Liver (tissue), 9 donors: ENCODE data around the gene RAD51B. TPM values are rescaled to one million over a fixed set of nuclear protein-coding genes. Genes with fewer than 3 reads are reported as not detected.

Experiments used
- DNase-seq: peaks from one replicate; pipeline ENCODE4 v3.0.0-alpha.2; 2017; ENCODE audit warnings: low spot score
- H3K27ac ChIP-seq, 2 donors: one replicate each; pipeline ENCODE4 v1.7.0; 2013; ENCODE audit warnings: inconsistent platforms in 2 of 2, low read length in 2 of 2, control low read depth in 1 of 2, low read depth in 1 of 2, mild to moderate bottlenecking in 1 of 2
- H3K27me3 ChIP-seq, 4 donors: one replicate each; pipeline versions ENCODE4 v1.6.1 to v1.7.0; 2013; ENCODE audit warnings: low read length in 3 of 4, inconsistent platforms in 1 of 4, mild to moderate bottlenecking in 1 of 4, moderate library complexity in 1 of 4; ENCODE audit not compliant: control insufficient read depth in 4 of 4, insufficient read depth in 4 of 4
- H3K36me3 ChIP-seq, 4 donors: one replicate each; pipeline versions ENCODE4 v1.6.1 to v1.7.0; 2013; ENCODE audit warnings: low read length in 3 of 4, mild to moderate bottlenecking in 3 of 4, low read depth in 1 of 4, moderate library complexity in 1 of 4; ENCODE audit not compliant: control insufficient read depth in 4 of 4, insufficient read depth in 3 of 4
- H3K4me1 ChIP-seq, 4 donors: one replicate each; pipeline versions ENCODE4 v1.6.1 to v1.7.0; 2013; ENCODE audit warnings: low read length in 3 of 4, mild to moderate bottlenecking in 3 of 4, moderate library complexity in 1 of 4; ENCODE audit not compliant: control insufficient read depth in 4 of 4, insufficient read depth in 4 of 4
- H3K4me3 ChIP-seq, 3 donors: one replicate each; pipeline versions ENCODE4 v1.6.1 to v1.7.0; 2013; ENCODE audit warnings: low read length in 3 of 3, control low read depth in 1 of 3, low read depth in 1 of 3, mild to moderate bottlenecking in 1 of 3
- H3K9ac ChIP-seq, 2 donors: one replicate each; pipeline ENCODE4 v1.7.0; 2013; ENCODE audit warnings: low read length in 2 of 2, mild to moderate bottlenecking in 2 of 2, moderate library complexity in 2 of 2, control low read depth in 1 of 2, low read depth in 1 of 2
- H3K9me3 ChIP-seq, 4 donors: one replicate each; pipeline versions ENCODE4 v1.6.1 to v1.7.0; 2013; ENCODE audit warnings: low read length in 3 of 4; ENCODE audit not compliant: control insufficient read depth in 4 of 4
- EGR1 ChIP-seq, 2 donors: IDR thresholded peaks; 2 replicates each; pipeline ENCODE4 v1.6.1; 2016 to 2018; ENCODE audit warnings: antibody characterized with exemption in 2 of 2, low read depth in 2 of 2
- FOXA1 ChIP-seq: IDR thresholded peaks from 2 replicates; pipeline ENCODE4 v1.6.1; 2016; ENCODE audit warnings: antibody characterized with exemption
- FOXA2 ChIP-seq: IDR thresholded peaks from 2 replicates; pipeline ENCODE4 v1.6.1; 2016; ENCODE audit warnings: antibody characterized with exemption
- GABPA ChIP-seq, 2 donors: IDR thresholded peaks in 1 of 2; conservative IDR thresholded peaks in 1 of 2; 2 replicates each; pipeline ENCODE4 v1.6.1; 2016; ENCODE audit warnings: antibody characterized with exemption in 2 of 2, mild to moderate bottlenecking in 1 of 2, moderate library complexity in 1 of 2
- HNF4A ChIP-seq, 2 donors: conservative IDR thresholded peaks; 2 replicates each; pipeline ENCODE4 v1.6.1; 2016; ENCODE audit warnings: antibody characterized with exemption in 2 of 2, mild to moderate bottlenecking in 2 of 2
- HNF4G ChIP-seq: IDR thresholded peaks from 2 replicates; pipeline ENCODE4 v1.6.1; 2016; ENCODE audit warnings: antibody characterized with exemption
- JUND ChIP-seq, 2 donors: IDR thresholded peaks; 2 replicates each; pipeline ENCODE4 v1.6.1; 2016; ENCODE audit warnings: antibody characterized with exemption in 2 of 2
- NR2F2 ChIP-seq: IDR thresholded peaks from 2 replicates; pipeline ENCODE4 v1.6.1; 2016; ENCODE audit warnings: antibody characterized with exemption
- RAD21 ChIP-seq, 2 donors: IDR thresholded peaks; 2 replicates each; pipeline ENCODE4 v1.6.1; 2016; ENCODE audit warnings: antibody characterized with exemption in 2 of 2, mild to moderate bottlenecking in 2 of 2
- RXRA ChIP-seq, 2 donors: IDR thresholded peaks; 2 replicates each; pipeline ENCODE4 v1.6.1; 2017 to 2018; ENCODE audit warnings: antibody characterized with exemption in 2 of 2, mild to moderate bottlenecking in 1 of 2
- SP1 ChIP-seq: IDR thresholded peaks from 2 replicates; pipeline ENCODE4 v1.6.1; 2018; ENCODE audit warnings: antibody characterized with exemption, mild to moderate bottlenecking
- TAF1 ChIP-seq: conservative IDR thresholded peaks from 2 replicates; pipeline ENCODE4 v1.6.1; 2016; ENCODE audit warnings: antibody characterized with exemption, mild to moderate bottlenecking
- YY1 ChIP-seq: IDR thresholded peaks from 2 replicates; pipeline ENCODE4 v1.6.1; 2016; ENCODE audit warnings: antibody characterized with exemption, mild to moderate bottlenecking
- WGBS: extraction: QIAGEN DNeasy Blood & Tissue Kit; methylation state at CpG from one replicate; pipeline ENCODE4 v1.1.7; 2013; 5-methylcytosine and 5-hydroxymethylcytosine counted together
- polyA plus RNA-seq, 2 donors: library from polyadenylated mRNA; stranded (reverse) in 1 of 2; unstranded in 1 of 2; fragments of 200-250 nt in 1 of 2; fragments of >200 nt in 1 of 2; fragmentation: Nextera tagmentation in 1 of 2; extraction: Ambion mirVana in 1 of 2; gene quantifications; one replicate each; pipeline versions ENCODE4 v1.2.1 to v1.2.3, GENCODE V29; 2013 to 2015
- total RNA-seq, 2 donors: library from RNA; depleted of rRNA; stranded (reverse); fragments of >200 nt; gene quantifications; one replicate each; pipeline ENCODE4 v1.2.3, GENCODE V29; 2014
- TF ChIP-seq, protein P1 (sequence below): IDR thresholded peaks from 2 replicates; pipeline ENCODE4 v1.6.1; 2016; ENCODE audit warnings: antibody characterized with exemption, mild to moderate bottlenecking
- TF ChIP-seq, protein P2 (sequence below): IDR thresholded peaks from 2 replicates; pipeline ENCODE4 v1.6.1; 2016; ENCODE audit warnings: antibody characterized with exemption
- TF ChIP-seq, protein P3 (sequence below): IDR thresholded peaks from 2 replicates; pipeline ENCODE4 v1.6.1; 2016; ENCODE audit warnings: antibody characterized with exemption
- TF ChIP-seq, protein P4 (sequence below): fragments of 150-350 bp; IDR thresholded peaks from 2 replicates; pipeline ENCODE4 v1.5.1; 2017; ENCODE audit warnings: improper control_type of control experiment, low read depth, low read length; ENCODE audit not compliant: missing input control
- TF ChIP-seq, protein P5 (sequence below): IDR thresholded peaks from 2 replicates; pipeline ENCODE4 v1.6.1; 2016; ENCODE audit warnings: antibody characterized with exemption
- donor health status: healthy.
- donor health status: healthy.
- donor health status: healthy.
- donor health status: healthy.
- donor health status: healthy.

RAD51B gene
- total and polyA plus RNA-seq, 4 donors = 0.81 to 12.9 (median 2.4) TPM

DNA sequence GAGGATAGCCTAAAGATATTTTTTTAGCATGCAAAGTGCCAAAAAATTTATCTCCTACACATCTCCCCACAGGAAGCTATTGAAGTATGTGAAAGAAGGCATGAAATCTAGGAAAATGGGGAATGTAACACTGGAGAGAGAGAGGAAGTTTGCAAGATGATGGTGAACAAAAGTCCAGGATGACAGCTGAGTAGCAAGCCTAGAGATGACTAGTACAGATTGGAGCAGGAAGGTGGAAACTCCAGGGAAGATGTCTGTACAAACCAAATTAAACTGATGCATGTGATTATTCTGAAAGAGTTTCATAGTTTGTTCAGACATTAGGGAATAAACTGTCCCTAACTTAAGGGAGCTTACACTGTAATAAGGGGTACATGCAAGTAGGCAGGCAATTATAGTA lies 99.3 kb downstream of the RAD51B start:
- DNase-seq = no peak
- H3K27ac ChIP-seq = no peak overlapping the region
- H3K36me3 ChIP-seq = no peaks in the 10 kb centered on the region

DNA sequence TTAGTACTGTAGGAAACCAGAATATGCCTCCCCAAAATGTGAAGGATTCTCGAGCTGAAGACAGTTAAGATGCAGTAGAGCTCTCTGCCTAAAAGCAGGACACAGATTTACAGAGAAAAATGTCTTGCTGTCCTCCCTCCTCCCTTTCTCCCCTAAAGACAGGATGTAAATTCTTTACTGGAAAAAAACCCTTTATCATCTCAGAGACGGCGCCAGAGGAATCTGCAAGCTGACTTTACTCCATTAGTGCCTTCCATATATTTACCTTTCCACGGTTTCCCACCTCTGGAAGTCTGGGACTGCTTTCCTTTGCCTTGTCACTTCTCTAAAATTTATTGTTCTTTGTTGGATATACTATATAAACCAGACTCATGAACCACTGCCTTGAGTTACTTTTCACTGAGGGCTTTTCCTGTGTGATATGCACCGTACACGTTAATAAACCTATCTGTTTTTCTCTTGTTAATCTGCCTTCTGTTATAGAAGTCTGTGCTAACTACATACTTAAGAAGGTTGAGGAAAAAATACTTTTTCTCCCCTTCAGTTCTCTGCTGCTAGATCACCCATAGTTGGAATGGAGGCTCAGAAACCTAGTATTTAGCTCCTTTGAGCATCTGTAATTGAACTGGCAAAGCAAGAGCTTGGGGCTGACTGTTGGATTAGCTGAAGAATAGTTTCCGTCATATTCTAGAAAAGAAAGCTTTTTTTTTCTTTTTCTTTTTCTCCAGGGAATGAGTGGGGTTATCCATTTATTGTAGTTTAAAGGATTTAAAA lies 99.9 kb downstream of the RAD51B start:
- Histone ChIP-seq H3K9me3 (no peaks in the 10 kb centered on the region), H3K4me1 (no peaks in the 10 kb centered on the region), H3K4me3 (no peak overlapping the region), H3K36me3 (no peaks in the 10 kb centered on the region), H3K27me3 (no peaks in the 10 kb centered on the region), H3K9ac (no peak overlapping the region), H3K27ac (no peak overlapping the region)
- no peak for DNase-seq
- 75% methylated on average over 7 of the region's 7 CpGs for WGBS
- TF ChIP-seq HNF4G = no peak
- TF ChIP-seq FOXA2 = no peak
- TF ChIP-seq HNF4A (conservative IDR thresholded peaks at IDR 0.05) = no peak
- TF ChIP-seq TAF1 = no peak
- no peak for TF ChIP-seq YY1
- no peak for TF ChIP-seq JUND (IDR thresholded peaks at IDR 0.05)
- TF ChIP-seq, protein P1, sequence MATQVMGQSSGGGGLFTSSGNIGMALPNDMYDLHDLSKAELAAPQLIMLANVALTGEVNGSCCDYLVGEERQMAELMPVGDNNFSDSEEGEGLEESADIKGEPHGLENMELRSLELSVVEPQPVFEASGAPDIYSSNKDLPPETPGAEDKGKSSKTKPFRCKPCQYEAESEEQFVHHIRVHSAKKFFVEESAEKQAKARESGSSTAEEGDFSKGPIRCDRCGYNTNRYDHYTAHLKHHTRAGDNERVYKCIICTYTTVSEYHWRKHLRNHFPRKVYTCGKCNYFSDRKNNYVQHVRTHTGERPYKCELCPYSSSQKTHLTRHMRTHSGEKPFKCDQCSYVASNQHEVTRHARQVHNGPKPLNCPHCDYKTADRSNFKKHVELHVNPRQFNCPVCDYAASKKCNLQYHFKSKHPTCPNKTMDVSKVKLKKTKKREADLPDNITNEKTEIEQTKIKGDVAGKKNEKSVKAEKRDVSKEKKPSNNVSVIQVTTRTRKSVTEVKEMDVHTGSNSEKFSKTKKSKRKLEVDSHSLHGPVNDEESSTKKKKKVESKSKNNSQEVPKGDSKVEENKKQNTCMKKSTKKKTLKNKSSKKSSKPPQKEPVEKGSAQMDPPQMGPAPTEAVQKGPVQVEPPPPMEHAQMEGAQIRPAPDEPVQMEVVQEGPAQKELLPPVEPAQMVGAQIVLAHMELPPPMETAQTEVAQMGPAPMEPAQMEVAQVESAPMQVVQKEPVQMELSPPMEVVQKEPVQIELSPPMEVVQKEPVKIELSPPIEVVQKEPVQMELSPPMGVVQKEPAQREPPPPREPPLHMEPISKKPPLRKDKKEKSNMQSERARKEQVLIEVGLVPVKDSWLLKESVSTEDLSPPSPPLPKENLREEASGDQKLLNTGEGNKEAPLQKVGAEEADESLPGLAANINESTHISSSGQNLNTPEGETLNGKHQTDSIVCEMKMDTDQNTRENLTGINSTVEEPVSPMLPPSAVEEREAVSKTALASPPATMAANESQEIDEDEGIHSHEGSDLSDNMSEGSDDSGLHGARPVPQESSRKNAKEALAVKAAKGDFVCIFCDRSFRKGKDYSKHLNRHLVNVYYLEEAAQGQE = no peak
- no peak for TF ChIP-seq RAD21 (IDR thresholded peaks at IDR 0.05)
- TF ChIP-seq FOXA1 = no peak
- TF ChIP-seq EGR1 (IDR thresholded peaks at IDR 0.05; ENCODE audit: low read depth in 2 of 2) = no peak
- TF ChIP-seq RXRA (IDR thresholded peaks at IDR 0.05) = no peak
- no peak for TF ChIP-seq SP1
- TF ChIP-seq GABPA (IDR thresholded peaks at IDR 0.05 in 1 of 2, conservative IDR thresholded peaks at IDR 0.05 in 1 of 2) = no peak
- TF ChIP-seq, protein P2, sequence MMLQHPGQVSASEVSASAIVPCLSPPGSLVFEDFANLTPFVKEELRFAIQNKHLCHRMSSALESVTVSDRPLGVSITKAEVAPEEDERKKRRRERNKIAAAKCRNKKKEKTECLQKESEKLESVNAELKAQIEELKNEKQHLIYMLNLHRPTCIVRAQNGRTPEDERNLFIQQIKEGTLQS = no peak
- TF ChIP-seq, protein P3, sequence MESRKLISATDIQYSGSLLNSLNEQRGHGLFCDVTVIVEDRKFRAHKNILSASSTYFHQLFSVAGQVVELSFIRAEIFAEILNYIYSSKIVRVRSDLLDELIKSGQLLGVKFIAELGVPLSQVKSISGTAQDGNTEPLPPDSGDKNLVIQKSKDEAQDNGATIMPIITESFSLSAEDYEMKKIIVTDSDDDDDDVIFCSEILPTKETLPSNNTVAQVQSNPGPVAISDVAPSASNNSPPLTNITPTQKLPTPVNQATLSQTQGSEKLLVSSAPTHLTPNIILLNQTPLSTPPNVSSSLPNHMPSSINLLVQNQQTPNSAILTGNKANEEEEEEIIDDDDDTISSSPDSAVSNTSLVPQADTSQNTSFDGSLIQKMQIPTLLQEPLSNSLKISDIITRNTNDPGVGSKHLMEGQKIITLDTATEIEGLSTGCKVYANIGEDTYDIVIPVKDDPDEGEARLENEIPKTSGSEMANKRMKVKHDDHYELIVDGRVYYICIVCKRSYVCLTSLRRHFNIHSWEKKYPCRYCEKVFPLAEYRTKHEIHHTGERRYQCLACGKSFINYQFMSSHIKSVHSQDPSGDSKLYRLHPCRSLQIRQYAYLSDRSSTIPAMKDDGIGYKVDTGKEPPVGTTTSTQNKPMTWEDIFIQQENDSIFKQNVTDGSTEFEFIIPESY = no peak
- no peak for TF ChIP-seq NR2F2
- TF ChIP-seq, protein P4, sequence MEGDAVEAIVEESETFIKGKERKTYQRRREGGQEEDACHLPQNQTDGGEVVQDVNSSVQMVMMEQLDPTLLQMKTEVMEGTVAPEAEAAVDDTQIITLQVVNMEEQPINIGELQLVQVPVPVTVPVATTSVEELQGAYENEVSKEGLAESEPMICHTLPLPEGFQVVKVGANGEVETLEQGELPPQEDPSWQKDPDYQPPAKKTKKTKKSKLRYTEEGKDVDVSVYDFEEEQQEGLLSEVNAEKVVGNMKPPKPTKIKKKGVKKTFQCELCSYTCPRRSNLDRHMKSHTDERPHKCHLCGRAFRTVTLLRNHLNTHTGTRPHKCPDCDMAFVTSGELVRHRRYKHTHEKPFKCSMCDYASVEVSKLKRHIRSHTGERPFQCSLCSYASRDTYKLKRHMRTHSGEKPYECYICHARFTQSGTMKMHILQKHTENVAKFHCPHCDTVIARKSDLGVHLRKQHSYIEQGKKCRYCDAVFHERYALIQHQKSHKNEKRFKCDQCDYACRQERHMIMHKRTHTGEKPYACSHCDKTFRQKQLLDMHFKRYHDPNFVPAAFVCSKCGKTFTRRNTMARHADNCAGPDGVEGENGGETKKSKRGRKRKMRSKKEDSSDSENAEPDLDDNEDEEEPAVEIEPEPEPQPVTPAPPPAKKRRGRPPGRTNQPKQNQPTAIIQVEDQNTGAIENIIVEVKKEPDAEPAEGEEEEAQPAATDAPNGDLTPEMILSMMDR = no peak

More for the DNA sequence above, 99.3 kb downstream of the RAD51B start:
- Histone ChIP-seq H3K9ac (no peak overlapping the region), H3K27me3 (no peaks in the 10 kb centered on the region), H3K9me3 (no peaks in the 10 kb centered on the region), H3K4me3 (no peak overlapping the region), H3K4me1 (no peaks in the 10 kb centered on the region)
- TF ChIP-seq, protein P4 = no peak
- no peak for TF ChIP-seq HNF4G
- TF ChIP-seq, protein P5, sequence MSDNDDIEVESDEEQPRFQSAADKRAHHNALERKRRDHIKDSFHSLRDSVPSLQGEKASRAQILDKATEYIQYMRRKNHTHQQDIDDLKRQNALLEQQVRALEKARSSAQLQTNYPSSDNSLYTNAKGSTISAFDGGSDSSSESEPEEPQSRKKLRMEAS = no peak
- TF ChIP-seq, protein P2 = no peak
- no peak for TF ChIP-seq FOXA2
- no peak for TF ChIP-seq FOXA1
- TF ChIP-seq EGR1 (IDR thresholded peaks at IDR 0.05; ENCODE audit: low read depth in 2 of 2) = no peak
- TF ChIP-seq SP1 = no peak
- no peak for TF ChIP-seq GABPA (IDR thresholded peaks at IDR 0.05 in 1 of 2, conservative IDR thresholded peaks at IDR 0.05 in 1 of 2)
- no peak for TF ChIP-seq RAD21 (IDR thresholded peaks at IDR 0.05)
- TF ChIP-seq NR2F2 = no peak
- no peak for TF ChIP-seq YY1
- no peak for TF ChIP-seq RXRA (IDR thresholded peaks at IDR 0.05)
